HG03097 (cell line): Measurements from ENCODE around the gene RAP1GAP.

Experiments used
- ATAC-seq: cut with Tn5 transposase; IDR thresholded peaks from one replicate; pipeline ENCODE4 v1.9.1; 2021; ENCODE audit not compliant: unreplicated experiment, low FRiP score

Gene RAP1GAP

DNA sequence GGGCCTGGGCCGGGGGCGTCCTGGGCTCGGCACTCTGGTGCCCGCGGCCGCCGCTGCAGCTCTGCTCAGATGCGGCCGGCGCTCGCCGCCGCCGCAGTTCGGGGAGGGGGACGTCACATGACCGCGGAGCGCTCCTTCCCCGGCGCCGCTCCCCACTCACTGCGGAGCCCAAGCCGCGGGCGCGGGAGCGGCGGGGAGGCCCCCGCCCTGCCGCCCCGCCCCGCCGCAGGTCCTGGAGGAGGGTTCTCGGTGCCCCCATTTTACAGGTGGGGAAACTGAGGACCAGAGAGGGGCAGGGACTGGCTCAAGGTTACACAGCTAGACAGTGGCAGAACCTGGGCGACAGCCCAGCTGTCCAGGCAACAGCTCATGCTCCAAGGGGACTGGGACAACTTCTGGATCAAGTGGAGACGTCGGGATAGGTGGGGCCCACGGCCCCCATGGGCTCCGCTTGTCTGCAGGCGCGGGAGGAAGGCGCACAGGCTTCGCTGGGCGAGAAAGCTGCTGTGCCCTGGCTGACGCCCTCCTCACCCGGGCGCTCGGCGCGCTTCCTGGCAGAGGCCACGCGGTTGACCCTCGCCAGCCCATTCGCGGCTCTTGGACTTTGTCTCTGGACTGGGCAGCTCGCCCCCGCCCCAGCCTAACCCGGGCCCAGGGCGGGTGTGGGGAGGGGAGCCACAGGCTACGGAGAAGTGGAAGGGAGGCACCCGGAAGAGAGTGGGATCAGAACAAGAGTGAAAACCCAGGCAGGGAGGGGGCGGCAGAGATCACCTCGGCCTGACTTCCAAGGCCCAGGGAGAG is at the start of gene RAP1GAP:
TSS of gene RAP1GAP (minus strand) at position 100 of the 801 bp plus-strand sequence. CDS start 49,325 bp downstream, outside the sequence.
- no peak for ATAC-seq

DNA sequence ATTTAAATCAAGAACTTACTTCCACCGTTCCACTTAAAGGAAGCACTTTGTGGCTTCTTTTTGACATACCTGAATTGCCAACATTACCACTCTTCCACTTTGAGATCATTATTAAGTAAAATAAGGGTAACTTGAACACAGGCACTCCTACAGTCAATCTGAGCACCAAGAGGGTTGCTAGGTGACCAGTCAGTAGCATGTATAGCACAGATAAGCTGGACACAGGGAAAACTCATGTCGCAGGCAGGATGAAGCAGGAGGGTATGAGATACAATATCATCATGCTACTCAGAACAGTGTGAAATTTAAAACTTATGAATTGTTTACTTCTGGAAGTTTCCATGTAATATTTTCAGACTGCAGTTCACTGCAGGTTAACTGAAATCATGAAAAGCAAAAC is 47.0 kb upstream of the RAP1GAP start:
- no peak for ATAC-seq

DNA sequence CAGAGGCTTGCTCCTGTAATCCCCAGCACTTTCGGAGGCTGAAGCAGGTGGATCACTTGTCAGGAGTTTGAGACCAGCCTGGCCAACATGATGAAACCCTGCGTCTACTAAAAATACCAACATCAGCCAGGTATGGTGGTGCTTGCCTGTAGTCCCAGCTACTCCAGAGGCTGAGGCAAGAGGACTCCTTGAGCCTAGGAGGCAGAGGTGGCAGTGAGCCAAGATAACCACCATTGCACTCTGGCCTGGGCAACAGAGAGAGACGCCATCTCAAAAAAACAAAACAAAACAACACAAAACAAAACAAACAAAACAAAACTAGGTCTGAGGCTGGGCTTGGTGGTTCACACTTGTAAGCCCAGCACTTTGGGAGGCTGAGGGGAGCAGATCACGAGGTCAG is 38.7 kb upstream of the RAP1GAP start:
- ATAC-seq, result no peak

DNA sequence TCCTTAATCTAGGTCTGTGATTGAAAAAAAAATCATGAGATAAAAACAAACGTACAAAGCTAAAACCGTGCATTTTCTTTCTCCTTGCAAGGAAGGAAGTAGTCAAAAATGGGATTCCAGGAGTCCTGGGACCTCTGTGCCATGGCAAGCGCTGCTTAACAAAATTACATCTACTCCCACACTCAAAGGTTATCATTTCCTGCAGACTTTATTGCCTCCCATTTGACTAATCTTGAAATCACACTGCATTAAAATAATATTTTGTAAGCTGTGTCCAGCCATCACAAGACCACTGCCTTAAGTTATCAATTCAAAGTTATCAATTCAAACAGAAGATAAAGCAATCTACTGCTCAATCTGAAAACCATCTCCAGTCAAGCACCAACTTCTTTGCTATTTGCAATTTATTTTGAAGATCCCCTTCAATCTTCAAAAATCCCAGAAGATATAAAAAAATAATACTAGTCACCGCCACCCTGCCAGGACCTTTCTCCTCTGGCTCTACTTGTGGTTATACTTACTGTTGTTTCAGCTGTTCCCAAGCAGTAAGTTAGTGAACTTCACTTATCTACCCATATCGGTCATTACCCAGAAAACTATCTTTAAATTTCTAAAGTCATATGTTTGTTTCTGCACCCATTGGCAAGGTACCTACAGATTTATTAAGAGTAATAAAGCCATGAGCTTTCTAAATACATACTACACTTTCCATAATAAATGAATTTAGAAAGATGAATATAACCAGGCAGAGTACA is 38.1 kb upstream of the RAP1GAP start:
- no peak for ATAC-seq

DNA sequence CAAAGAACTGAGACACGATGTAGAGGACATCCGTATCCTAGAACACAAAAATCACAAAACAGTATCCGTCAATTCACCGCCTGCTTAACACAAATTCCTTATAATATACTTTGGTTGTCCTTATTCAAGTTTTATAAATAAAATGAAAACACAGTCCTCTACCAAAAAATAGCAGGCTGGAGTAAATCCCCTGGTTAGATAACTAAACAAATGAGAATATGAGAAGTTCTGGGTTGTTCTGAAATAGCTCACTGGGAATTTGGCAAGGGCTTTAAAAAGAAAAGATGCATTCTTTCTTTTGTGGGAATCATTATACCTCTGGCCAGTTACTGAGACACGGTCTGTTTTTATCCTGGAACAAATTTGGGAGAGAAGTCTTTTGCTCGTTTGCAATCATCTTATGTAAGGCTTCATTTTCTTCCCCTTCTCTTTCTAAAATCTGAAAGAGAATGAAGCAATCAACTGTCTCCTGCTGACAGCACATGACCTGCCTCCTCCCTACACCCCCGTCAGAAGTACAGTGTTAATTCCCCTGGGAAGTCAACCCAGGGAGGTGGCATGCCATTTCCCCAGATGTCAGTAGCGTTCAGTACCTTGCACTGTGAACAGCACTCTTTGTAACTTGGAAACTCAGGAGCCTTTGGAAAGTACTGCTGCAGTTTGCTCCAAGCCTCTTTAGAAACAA is 37.1 kb upstream of the RAP1GAP start:
- no peak for ATAC-seq

DNA sequence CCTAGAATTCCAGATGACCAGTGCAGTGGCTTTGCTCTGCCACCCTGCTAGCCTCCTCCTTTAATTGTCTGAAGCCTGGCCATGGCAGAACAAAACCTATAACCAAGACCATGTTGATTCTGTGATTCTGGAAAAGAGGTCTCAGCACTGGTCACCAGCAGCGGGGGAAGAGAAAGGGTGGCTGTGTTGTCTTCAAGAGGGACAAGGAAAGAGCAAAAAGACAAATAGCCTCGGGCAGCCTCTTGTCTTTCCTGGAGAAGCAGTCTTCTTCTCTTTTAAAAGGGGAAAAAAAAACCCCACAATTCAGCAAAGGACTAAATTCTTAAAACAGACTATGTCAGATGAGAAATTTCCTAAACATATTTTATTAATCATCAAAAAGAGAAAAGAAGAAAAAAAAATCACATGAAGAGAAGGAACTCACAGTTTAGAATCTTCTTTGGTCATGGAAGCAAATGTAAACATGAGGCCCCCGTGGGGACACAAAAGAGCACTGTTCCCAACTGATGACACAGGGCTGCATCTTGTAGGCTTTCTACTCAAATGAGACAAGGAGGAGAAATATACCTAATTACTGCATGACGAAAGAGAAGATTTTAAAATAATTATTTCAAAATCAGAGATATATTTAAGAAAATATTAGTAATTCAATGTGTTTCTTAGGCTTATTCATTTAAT is 36.3 kb upstream of the RAP1GAP start:
- ATAC-seq, result no peak

DNA sequence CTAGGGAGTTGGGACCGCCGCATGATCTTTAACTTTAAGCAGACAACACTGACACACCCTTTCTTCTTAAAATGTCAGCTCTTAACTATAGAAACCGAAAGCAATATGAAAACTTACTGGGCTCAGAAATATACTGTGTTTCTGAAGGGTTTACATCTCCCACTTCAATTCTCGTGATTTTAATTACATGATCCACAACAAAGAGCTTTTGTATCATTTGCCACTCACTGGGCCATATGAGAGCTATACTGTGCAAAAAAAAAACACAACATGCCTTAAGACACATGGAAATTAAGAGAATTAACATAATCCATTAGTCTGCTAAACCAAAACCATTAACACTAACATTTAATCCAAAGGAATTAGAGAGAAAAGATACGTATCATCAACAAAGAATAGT is 35.0 kb upstream of the RAP1GAP start:
- no peak for ATAC-seq

DNA sequence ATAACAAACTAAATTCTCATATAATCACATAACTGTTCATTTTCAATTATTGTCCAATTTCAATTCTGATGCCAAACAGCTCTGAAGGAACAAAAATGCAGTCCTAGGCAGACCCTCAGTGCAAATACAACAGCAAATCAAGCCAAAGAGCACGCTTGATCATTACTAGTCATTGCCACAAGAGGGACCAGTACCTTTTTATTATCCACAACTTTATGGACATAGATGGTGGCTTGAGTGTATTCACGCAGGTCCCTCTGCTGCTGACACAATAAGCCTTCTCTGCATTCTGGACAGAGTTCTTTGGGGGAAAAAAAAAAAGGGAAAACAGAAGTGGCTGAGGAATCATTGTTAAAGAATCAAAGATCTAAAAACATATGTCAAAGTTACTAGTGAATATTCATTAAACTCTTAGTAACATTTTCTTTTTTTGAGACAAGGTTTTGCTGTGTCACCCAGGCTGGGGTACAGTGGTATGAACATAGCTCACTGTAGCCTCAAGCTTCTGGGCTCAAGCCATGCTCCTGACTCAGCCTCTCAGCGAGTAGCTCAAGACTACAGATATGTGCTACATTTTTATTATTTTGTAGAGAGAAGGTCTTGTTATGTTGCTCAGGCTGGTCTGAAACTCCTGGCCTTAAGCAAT is 34.3 kb upstream of the RAP1GAP start:
- ATAC-seq, result no peak

DNA sequence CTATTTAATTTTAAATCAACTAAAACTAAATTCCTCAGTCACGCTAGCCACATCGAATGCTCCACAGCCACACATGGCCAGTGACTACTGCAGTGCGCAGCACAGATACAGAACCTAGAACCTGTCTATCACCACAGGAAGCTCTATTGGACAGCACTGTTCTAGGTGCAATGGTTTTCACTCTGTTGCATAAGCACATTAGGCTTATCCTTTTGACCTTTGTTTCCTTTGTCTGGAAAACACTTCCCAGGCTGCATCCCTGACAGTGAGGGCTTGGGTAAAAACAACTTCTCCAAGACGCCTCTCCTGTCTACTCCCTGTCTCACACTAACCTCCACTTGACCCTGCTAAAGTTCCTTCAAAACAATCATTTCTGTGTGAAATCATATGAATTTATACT is 33.6 kb upstream of the RAP1GAP start:
- ATAC-seq, result no peak

DNA sequence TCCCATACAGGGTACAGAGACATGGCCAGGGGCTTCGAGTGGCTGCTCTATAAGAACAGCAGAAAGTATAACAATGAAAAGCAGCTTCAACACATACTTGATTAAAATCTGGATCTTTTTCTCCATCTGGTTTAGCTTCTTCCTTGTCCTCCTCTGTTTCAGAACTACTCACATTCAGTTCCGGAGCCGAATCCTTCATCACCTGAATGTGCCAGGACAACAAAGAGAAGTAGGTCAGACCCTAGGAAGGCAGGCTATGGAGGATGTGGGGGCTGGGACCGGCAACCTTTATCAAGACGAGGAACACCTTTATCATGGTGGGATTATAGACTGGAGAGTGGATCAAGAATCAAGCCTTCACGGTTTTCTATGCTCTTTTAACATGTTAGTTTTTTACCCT is 32.2 kb upstream of the RAP1GAP start:
- no peak for ATAC-seq

DNA sequence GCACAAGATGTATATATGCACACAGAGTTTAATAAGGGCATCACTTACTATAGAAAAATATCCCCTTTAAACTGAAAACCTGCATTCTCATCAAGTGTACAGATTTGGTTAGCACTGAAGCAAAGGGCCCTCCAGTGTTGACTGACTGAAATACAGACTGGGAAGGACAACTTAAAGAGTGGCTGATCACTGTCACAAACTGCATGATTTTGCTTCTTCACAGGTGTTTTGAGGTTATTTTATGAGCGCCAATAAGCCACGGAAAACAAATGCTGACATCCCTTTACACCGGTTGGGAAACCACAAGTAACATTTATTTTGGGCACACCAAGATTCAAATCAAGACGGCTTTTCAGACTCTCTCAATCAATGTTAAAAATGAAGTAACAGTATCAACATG is 30.9 kb upstream of the RAP1GAP start:
- ATAC-seq, result no peak

DNA sequence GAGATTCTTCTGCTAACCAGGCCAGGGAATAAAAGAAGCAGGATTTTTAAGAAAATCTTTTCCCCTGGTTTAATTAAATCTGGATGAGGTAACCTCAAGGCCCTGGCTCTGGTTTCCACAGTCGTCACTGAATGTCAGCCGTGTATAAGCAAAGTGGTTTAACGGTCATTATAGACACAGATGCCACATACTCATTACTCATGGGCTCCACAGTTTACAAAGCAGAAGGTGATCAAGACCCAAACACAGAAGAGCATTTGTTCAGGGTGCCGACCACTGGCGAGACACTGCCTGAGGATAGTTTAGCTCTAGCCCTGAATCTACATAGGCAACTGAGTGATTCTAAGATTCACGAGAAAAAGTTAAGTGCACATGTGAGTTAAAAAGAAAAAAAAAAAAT is 27.8 kb upstream of the RAP1GAP start:
- ATAC-seq, result no peak

DNA sequence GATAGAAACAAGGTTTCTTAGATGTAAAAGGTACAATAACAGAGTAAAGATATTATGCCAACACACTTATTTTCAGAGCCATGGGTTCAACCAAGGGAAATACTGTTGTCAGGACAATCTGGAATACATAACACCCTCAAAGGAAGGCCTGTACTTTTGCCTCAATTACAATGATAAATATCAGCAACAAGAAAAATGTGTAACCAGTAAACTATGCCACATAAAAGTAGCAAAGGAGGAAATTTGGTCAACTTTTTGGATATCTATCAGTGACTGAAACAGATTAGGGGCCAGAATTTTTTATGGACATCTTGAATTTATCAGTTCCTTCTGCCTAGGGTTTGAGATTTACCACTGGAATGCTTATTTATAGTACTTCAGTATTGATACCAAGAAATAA is 24.6 kb upstream of the RAP1GAP start:
- ATAC-seq, result no peak

DNA sequence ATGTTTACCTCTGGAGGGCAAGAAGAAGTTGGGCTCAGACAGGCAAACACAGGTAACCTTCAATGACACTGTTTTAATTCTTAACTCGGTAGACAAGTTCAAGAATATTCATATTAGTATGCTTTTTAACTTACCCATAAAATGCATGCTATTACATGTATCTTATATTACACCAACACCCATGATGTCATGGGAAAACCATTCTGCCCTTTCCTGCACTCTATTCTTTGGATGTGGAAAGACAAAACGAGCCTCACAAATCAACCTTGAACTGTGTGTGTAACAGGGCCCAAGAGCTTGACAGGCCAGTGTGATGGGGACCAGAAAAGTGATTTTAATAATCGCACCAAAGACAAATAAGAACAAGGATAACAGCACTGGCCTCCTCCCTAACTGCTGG is 22.6 kb upstream of the RAP1GAP start:
- no peak for ATAC-seq

DNA sequence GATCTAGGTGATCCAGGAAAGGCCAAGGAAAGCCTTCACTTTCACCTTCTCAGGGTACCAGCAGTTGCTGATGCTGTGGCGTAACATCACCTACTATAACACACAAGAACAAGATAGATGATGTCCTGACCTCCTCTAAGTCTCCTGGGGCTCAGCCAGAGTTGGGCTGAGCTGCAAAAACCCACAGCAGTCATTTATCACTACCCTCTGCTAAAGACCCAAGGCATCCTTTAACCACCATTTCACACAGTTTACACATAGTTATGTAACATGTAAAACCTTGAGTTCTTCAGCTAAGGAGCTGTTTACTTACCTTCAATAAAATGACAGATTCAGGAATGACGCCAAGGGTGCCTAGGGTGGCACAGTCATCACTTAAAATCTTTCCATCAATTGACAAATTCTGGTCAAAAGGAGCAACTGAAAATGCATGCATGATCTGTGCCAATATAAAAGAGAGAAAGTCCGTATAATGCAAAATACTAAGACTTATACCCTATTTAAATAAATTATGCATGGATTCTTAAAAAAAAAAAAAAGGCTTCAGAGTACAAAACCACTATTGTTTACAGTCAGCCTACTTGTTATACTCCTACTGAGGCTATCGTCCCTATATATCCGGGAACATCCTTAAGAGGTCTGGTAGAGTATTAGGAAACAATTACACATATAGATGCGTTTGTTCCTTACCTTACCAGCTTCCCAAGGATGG is 20.7 kb upstream of the RAP1GAP start:
- ATAC-seq, result no peak

DNA sequence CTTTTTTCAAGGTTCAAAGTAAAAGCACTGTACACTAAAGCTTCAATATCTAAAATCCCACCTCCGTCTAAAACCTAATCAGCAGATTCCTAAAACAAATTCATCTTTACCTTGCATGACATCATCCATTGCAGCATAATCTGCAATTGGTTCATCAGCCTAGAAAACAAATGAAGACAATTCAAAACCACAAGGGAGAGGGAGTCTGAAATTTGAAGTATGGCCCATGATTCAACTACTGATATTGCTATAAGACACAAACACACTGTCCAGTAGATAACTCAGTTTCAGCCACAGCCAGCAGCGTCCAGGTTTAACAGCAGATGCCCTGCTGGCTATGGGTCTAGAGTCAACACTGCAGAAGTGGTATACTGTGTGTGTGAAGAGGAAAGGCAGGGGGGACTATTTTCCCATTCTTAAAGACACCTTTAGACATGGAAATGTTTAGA is 17.9 kb upstream of the RAP1GAP start:
- no peak for ATAC-seq

DNA sequence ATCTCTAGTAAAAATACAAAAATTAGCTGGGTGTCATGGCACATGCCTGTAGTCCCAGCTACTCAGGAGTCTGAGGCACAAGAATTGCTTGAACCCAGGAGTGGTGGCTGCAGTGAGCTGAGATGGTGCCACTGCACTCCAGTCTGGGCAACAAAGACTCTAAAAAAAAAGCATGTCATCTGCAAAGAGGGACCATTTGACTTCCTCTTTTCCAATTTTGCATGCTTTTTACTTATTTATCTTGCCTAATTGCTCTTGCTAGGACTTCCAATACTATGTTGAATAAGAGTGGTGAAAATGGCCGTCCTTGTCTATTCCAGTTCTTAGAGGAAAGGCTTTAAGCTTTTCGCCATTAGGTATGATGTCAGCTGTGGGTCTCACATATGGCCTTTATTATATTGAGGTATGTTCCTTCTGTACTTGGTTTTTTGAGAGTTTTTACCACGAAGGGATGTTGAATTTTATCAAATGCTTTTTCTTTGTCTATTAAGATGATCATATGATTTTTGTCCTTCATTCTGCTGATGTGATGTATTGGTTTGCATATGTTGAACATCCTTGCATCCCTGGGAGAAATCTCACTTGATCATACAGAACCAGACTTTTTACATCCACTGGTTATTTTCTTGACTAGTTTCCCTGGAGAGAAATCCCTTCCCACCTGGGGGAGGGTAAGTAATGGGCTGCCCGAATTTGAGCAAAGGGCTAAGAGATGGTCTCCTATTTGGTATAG is 17.0 kb upstream of the RAP1GAP start:
- ATAC-seq, result no peak

DNA sequence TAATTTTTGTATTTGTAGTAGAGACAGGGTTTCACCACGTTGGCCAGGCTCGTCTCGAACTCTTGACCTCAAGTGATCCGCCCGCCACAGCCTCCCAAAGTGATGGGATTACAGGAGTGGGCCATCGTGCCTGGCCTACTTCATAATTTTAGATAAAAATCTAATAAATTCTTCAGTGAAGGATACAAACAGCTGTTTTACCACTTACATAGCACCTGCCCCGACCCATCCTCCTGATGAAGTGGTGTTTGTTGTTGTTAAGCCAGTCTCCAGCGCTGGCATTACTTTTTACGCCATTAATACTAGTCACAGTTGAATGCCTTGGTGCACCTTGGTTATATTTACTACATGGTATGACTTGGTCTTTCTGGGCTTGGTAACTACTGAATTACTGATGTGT is 12.3 kb upstream of the RAP1GAP start:
- ATAC-seq, result no peak

DNA sequence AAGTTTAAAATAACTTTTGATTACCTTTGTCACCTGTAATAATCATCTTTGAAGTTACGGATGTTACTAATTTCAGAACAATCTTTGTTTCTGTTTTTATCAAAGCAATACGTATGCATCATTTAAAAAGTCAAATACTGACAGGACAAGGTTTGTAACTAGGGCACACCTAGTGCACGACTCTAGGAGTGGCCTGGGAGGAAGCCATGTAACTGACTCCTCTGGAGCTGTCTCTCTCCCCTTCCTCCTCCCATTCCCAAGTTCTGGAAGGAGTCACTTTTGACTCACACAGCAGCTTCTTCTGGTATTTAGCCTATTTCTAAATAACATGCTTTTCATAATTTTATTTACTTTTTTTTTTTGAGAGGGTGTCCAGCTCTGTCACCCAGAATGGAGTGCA is 11.8 kb upstream of the RAP1GAP start:
- no peak for ATAC-seq
